Brain pericyte (primary cell): ENCODE results near the gene CDON.
"Not testable (repeated sequence)": the region's sequence is repeated elsewhere in the genome, so short reads cannot be mapped to it uniquely, and the experiment has no call there.

Experiments
- DNase-seq: peaks from one replicate; pipeline ENCODE4 v3.0.0-alpha.2; 2012; ENCODE audit warnings: low read depth, low spot score

CDON gene

DNA sequence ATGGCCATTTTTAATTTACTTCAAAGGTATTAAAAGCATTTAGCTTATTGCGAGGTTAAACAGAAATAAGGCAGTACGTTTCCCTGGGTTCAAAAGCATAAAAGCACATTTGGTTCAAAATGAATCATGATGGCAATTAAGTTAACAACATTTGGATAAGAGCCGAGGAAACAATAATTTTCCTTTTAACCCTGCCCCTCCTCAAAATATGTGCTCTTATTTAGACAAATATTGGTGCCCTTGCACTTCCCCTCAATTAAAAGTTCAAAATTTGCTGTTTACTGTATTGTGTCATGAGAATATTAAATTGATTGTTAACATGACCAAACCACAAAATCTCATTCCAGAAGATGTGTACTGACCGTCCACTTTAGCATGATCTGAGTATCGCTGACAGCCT is 68.2 kb downstream of the CDON start:
- DNase-seq, result no peak

DNA sequence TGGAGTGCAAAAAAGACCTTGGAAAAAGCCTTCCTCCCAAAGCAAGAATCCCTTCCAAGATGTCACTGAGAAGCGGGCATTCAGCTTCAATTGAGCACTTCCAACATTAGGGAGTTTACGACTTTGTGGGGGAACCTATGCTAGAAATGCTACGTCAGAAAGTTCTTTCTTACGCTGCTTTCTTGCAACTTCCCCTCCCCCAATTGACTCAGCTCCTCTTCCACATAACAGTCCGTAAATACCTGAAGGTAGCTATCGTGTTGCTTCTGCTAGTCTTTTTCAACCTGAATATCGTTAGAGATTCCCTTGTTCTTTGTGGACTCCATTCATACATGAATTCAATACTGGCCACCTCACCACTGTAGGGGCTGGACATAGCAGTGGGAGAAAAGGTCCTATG is 69.8 kb downstream of the CDON start:
- no peak for DNase-seq

GRCh38 chr11:125990244-125990643 is 72.4 kb downstream of the CDON start:
- no peak for DNase-seq

- no peak for DNase-seq
These were observed 75.5 kb downstream of the CDON start for GRCh38 chr11:125987066-125987641.

GRCh38 chr11:125985956-125986355 is 76.7 kb downstream of the CDON start:
- DNase-seq, result not testable (repeated sequence)

DNA sequence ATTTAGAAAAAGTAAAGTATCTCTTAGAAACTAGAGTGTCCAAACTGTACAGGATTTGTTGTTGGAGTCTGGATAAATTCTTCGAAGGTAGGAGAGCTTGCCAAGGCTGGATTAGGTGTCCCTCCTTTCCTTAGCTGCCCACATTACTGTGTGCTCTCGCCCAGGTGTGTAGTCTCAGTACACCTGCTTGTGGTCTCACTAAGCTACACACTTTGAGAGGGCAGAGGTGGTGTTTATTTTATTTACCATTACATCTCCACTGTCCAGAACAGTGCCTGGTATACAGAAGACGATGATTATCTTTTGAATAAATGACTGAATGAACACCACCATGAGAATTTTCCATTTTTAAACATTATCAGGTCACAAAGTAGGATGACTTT is 80.3 kb downstream of the CDON start:
- peak; percentile 5 for DNase-seq

DNA sequence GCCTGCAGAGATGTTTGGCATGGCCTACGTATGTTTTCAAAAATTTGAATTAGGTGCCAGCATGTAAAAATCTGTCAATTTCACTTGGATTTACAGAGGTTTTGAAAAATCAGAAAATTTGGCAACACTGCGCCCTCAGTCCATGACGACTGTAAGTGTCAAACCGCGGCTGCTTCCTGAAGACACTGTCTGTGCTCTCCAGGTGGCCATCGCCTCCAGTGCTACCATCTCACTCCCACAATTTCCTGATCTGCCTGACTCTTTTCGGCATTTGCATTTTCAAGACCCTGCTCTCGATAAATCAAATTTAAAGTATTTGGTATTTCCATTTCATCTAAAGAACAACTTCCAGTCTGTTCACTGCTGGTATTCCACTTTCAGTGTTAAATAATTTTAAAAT is 82.2 kb downstream of the CDON start:
- no peak for DNase-seq

DNA sequence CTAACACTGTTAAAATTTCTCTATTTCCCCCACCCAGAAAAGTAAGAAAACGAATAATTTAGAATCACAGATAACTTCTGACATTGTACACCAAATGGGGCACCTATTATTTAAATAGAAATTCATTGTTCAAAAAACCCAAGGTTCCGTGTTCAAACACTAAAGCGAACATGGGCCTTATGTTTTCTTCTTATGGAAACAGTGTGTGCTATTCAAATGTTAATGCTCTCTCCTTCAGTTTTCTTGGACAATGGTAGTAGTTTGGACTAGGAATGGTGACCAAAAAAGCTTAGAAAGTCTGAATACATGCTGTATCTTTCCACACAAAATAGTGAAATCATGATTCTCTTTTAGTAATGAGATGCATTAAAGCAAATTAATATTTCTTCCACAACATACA is 83.2 kb downstream of the CDON start:
- no peak for DNase-seq

- no peak for DNase-seq
These were observed 83.8 kb downstream of the CDON start for GRCh38 chr11:125978778-125979407.

GRCh38 chr11:125978181-125978716 is 84.4 kb downstream of the CDON start:
- DNase-seq, result no peak

DNA sequence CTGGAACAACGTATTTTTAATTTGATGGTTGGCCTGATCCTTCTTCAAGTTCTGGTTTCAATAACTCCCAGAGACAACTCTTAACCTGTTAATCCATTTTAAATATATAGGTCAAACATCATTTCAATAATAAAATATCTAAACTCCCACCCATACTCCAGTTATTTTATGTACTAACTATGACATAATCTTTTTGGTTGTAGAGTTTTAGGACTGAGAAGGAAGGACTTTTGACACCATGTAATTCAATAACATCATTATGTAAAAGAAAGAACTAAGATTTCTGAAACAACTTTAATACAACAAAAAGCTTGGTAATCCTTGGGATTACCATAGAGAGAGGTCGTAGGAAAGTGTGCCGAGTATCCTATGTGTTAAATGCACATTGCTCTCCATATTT is 85.3 kb downstream of the CDON start:
- no peak for DNase-seq

DNA sequence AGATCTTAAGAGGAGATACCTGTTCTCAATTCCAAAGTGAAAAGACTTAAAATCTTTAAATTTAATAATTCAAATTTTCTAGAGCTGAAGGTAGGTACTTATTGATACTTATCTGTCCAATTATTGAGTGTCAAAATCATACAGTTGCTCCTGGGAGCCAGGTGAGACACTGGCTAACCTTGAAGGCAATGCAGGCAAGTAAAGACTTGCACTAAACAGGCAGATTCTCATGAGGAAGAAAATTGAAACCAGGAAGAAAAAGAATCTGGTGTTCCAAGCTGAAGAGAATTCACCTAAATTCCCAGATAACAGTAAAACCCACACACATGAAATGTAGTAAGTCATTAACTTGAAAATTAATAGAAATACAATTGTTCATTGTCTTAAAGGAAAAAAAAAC is 86.5 kb downstream of the CDON start:
- DNase-seq, result no peak

DNA sequence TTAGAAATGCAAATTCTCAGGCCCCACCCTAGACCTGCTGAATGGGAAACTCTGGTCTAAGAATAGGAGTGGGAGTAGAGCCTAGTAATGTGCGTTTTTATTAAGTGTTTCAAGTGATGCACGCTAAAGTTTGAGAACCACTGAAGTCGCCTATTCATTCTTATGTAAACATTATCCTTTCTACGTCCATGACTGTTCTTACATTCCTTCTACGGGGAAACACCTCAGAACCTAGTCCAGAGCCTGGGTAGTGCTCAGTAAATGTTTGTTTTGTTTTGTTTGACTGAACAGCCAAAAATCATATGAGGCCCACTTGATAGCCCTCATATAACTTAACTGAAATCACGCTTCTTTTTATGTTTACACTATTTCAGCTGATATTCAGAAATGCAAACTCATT is 87.0 kb downstream of the CDON start:
- DNase-seq, result no peak

DNA sequence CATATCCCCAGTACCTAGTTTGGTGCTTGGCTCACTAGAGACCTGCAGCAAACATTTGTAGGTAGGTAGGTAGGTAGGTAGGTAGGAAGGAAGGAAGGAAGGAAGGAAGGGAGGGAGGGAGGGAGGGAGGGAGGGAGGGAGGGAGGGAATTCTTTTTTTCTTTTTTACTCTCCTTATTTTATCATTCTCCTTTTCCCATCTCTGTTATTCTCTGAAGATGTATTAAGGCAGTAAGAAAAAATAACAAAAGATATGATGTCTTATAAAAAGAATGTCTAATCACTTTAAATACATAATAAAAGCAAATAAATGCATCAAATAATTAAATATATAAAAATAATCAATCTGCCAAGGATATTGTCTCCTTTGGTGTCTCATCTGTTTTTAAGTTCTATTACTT is 88.4 kb downstream of the CDON start:
- DNase-seq, result no peak

DNA sequence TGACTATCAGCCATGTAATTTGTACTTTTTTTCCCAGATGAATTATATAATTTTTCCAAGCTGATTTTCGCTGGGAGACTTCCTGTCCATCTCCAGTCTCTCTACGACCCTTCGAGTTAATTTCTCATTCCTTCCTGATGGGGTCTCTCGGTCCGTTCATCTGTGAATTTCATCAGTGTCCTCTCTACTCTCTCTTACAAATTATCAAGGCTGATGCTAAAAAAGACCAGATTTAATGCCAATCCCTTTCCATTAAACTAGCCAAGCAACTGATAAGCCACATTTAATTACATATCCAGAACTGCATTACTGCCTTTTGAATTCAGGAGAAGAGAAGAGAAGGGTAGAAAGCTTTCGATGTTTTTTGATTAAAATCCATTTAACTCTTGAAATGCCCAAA is 91.0 kb downstream of the CDON start:
- DNase-seq, result no peak

DNA sequence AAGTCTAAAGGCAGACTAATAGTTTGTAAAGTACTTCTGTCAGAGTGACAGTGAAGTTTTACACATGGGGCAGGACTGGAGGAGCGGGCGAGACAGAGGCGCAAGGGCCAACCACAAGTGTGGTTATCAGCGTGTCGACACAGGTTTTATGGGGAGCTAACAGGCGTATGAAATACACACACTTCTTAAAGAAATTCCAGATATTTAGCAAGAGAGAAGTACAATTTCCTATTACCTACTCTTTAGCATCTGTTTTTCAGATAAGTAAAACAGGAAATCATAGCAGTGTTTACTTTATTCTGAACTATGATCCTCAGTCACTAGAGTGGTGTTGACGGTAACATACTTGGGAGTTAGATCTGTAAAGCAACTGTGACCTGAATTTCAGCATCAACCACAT is 94.3 kb downstream of the CDON start:
- DNase-seq, result no peak

GRCh38 chr11:125967515-125967914 is 95.2 kb downstream of the CDON start:
- DNase-seq, result no peak

- DNase-seq, result no peak
These were observed 101.9 kb downstream of the CDON start for GRCh38 chr11:125960771-125961170.

GRCh38 chr11:125959931-125960330 is 102.7 kb downstream of the CDON start:
- no peak for DNase-seq

DNA sequence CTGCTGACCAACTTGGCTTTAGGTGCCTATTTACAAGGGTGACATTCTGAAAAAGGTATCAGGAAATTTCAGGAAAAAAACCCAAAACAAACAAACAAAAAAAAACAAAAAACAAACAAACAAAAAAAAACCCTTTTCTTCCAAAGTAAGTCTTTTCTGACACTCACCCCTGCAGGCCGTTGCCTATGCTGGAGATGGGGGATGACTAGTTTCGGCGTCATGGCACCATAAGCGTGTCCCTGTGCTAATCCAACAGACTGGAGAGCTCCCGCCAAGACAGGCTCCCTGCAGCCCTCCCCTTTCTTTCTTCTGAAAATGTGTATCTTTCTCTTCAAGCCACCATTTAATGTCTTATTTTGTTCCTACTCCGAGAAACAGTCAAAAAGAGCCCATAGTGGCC is 103.2 kb downstream of the CDON start:
- DNase-seq, result no peak

- no peak for DNase-seq
These were observed 103.7 kb downstream of the CDON start for GRCh38 chr11:125958872-125959400.

- no peak for DNase-seq
These were observed 104.9 kb downstream of the CDON start for GRCh38 chr11:125957618-125958332.
